NB4 (cell line): Measurements from ENCODE around the gene STK39.

Experiments
- CTCF ChIP-seq: IDR thresholded peaks from one replicate; pipeline ENCODE4 v1.5.1; 2012; ENCODE audit warnings: low read depth, low read length
- MAX ChIP-seq: IDR thresholded peaks from 2 replicates; pipeline ENCODE4 v1.6.1; 2011; ENCODE audit warnings: low read depth, low read length
- POLR2A ChIP-seq: IDR thresholded peaks from 2 replicates; pipeline ENCODE4 v1.6.1; 2011; ENCODE audit warnings: mild to moderate bottlenecking; ENCODE audit not compliant: insufficient read length; ENCODE audit errors: extremely low read depth

- no peak for TF ChIP-seq CTCF
- TF ChIP-seq POLR2A, result no peak
- no peak for TF ChIP-seq MAX
These were observed 1.3 kb downstream of the STK39 start for GRCh38 chr2:168246072-168246482.
